D721Med (cell line): ENCODE measurements around the gene PSMC3IP.

Experiments used
- DNase-seq: peaks from one replicate; pipeline ENCODE4 v3.0.0; 2011; ENCODE audit warnings: low spot score; ENCODE audit not compliant: insufficient read length
- FAIRE-seq: peaks from 2 replicates; lab custom pipeline; 2011; peaks lifted over from hg19 to GRCh38; lab: Jason Lieb, UNC
- CTCF ChIP-seq: IDR thresholded peaks from 2 replicates; pipeline ENCODE4 v1.5.1; 2012; ENCODE audit warnings: mild to moderate bottlenecking, control low read depth; ENCODE audit not compliant: insufficient read depth; ENCODE audit errors: missing control alignments

The PSMC3IP gene

GRCh38 chr17:42596386-42596785 is 18.9 kb upstream of the PSMC3IP start:
- TF ChIP-seq CTCF = no peak
- no peak for DNase-seq
- FAIRE-seq = no peak

GRCh38 chr17:42591411-42591810 is 13.9 kb upstream of the PSMC3IP start:
- no peak for TF ChIP-seq CTCF
- FAIRE-seq (no peak), DNase-seq (no peak)

- DNase-seq = no peak
- FAIRE-seq = no peak
- no peak for TF ChIP-seq CTCF
Measured at GRCh38 chr17:42590886-42591285, 13.4 kb upstream of the PSMC3IP start.

- DNase-seq (no peak), FAIRE-seq (no peak)
- no peak for TF ChIP-seq CTCF
Measured at GRCh38 chr17:42586514-42587230, 9.1 kb upstream of the PSMC3IP start.

- TF ChIP-seq CTCF = no peak
- no peak for DNase-seq
Measured at GRCh38 chr17:42585353-42585752, 7.8 kb upstream of the PSMC3IP start.

GRCh38 chr17:42584880-42585279 is 7.4 kb upstream of the PSMC3IP start:
- no peak for DNase-seq
- TF ChIP-seq CTCF = no peak
- FAIRE-seq = no peak

More at GRCh38 chr17:42585353-42585752, 7.8 kb upstream of the PSMC3IP start:
- no peak for FAIRE-seq

- DNase-seq = no peak
- FAIRE-seq = no peak
- no peak for TF ChIP-seq CTCF
Measured at GRCh38 chr17:42581744-42582270, 4.3 kb upstream of the PSMC3IP start.
